ENCODE data around the gene FNDC7.
A peak's percentile ranks its signal among the peaks of the same experiment; 100 is the strongest.
"Not testable (repeated sequence)": the region's sequence is repeated elsewhere in the genome, so short reads cannot be mapped to it uniquely, and the experiment has no call there.

Gene FNDC7

DNA sequence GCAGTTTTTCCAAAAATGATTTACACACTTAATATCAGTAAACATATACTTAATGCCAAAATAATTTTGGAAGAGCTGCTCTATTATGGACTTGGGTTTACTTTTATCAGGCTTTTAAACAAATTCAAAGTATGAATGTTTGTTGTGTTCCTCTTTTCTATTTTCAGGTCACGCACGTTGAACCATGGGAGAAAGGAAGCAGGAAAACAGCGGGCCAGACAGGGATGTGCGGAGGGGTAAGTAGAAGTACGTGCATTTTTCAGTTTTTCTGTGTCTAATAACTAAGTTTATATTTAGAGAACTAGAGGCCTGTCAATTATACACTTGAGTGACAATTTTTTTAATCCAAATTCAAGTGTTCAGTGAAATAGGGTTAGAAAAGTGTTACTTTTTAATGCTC is 17.2 kb upstream of the FNDC7 start:
- no peak for DNase-seq (ENCODE audit: low read depth, low spot score)

DNA sequence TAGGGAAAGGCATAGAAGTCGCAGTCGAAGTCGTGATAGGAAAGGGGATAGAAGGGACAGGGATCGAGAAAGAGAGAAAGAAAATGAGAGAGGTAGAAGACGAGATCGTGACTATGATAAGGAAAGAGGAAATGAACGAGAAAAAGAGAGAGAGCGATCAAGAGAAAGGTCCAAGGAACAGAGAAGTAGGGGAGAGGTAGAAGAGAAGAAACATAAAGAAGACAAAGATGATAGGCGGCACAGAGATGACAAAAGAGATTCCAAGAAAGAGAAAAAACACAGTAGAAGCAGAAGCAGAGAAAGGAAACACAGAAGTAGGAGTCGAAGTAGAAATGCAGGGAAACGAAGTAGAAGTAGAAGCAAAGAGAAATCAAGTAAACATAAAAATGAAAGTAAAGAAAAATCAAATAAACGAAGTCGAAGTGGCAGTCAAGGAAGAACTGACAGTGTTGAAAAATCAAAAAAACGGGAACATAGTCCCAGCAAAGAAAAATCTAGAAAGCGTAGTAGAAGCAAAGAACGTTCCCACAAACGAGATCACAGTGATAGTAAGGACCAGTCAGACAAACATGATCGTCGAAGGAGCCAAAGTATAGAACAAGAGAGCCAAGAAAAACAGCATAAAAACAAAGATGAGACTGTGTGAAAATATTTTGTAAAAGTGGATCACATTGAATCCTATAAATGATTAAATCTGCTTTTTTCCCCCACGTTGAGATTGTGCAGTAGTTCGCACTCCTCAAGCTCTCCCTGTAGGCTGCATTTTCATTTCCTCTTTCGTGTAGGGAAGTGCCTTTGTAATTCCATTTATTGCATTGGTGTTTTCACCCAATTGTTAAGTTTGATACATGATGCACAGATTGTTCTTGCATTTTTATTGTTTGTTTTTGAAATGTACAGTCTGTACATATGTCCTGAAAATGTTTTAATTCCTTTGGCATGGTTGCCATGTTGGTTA is 13.1 kb upstream of the FNDC7 start:
- DNase-seq (ENCODE audit: low read depth, low spot score): no peak

GRCh38 chr1:108701176-108701849 is 11.4 kb upstream of the FNDC7 start:
- DNase-seq (ENCODE audit: low read depth, low spot score): no peak

- not testable (repeated sequence) for DNase-seq (ENCODE audit: low read depth, low spot score)
Measured at GRCh38 chr1:108702109-108702508, 10.6 kb upstream of the FNDC7 start.

- DNase-seq (ENCODE audit: low read depth, low spot score): no peak
Measured at GRCh38 chr1:108703939-108704338, 8.8 kb upstream of the FNDC7 start.

DNA sequence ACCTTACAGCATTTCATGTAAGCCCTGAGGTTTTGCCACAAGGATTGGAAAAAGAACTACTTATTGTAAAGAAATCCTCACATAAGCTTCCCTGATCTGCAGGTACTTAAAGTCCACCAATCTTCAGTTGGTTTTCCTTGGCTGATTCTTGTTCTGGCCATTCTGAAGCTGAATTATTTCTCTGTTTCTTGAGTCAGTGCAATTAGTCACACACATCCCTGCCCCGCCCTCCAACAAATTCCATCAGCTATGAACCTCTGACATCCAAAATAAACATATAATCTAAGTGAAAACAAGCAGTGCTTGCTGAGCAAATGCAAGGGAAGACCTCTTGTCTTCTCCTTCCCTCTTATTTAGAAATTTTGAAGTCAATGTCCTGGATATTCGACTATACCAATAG is 8.2 kb upstream of the FNDC7 start:
- peak; percentile 68 for DNase-seq (ENCODE audit: low read depth, low spot score)

DNA sequence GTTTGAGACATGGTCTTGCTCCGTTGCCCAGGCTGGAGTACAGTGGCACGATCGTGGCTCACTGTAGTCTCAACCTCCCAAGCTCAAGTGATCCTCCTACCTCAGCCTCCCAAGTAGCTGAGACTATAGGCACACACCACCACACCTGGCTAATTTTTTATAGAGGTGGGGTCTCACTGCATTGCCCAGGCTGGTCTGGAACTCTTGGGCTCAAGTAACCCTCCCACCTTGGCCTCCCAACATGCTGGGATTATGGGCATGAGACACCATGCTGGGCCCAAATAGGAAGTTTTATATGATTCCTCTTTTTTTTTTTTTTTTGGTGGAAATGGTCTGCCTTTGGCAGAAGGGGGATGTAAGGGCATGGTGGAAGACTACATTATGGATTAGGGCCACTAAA is 6.1 kb upstream of the FNDC7 start:
- DNase-seq (ENCODE audit: low read depth, low spot score): no peak

- no peak for DNase-seq (ENCODE audit: low read depth, low spot score)
Measured at GRCh38 chr1:108708691-108709660, 3.7 kb upstream of the FNDC7 start.

- peak; percentile 26 for DNase-seq (ENCODE audit: low read depth, low spot score)
Measured at GRCh38 chr1:108715932-108716331, 3.2 kb downstream of the FNDC7 start.

- peak; percentile 49 for DNase-seq (ENCODE audit: low read depth, low spot score)
Measured at GRCh38 chr1:108716437-108717230, 3.9 kb downstream of the FNDC7 start.

GRCh38 chr1:108717774-108718316 is 5.1 kb downstream of the FNDC7 start:
- no peak for DNase-seq (ENCODE audit: low read depth, low spot score)

- DNase-seq (ENCODE audit: low read depth, low spot score): no peak
Measured at GRCh38 chr1:108718927-108719655, 6.4 kb downstream of the FNDC7 start.

DNA sequence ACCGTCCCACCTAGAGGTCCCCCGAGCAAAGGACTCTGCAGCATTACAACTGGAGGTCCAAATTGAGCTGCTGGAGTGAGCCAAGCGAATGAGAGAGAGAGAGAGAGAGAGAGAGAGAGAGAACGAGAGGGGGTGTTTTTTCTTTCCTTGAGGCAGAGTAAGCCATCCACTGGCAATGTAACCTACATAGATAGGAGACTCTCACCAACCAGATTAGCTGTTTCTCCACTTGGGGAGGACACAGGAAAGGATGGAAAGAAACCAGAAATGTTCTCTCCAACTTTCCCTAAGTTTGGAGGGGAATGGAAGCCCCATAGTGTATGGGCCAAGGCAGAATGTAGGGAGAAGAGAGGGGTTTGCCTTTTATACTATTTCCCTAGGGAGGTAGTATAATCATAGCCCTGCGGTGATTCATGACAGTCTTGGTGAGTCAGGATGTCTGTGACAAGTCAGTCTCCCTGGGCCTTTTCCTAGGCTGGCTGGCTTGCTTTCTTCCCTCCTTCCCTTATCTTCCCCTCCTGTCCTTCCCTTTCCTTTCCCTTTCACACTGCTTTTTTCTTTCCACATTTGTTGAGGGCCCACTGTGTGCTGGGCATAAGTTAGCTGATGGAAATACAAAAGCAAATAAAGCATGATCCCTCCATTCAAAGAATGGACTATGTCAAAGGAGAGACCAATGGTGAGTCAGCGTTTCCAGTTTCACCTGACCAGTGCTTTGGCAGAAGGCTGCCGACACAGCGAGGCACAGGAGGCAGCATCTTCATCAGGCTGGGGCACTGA is 7.1 kb downstream of the FNDC7 start:
- peak; percentile 78 for DNase-seq (ENCODE audit: low read depth, low spot score)

DNA sequence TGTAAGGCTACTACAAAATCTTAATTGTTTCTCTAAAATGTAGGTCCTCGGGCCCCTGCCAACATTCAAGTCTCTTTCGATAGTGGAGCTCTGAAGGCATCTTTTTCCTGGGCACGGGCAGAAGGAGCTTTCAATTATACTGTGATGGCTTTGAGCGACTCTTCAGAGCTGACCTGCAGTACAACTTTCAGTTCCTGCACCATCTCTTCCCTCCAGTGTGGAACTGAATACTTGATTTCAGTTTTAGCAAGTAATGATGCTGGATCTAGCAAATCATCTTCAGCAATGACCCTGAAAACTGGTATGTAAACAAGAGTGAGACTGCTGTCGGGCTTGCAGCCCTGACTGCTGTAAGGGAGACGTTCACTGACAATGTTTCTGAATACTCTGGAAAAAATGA is 9.6 kb downstream of the FNDC7 start:
- no peak for DNase-seq (ENCODE audit: low read depth, low spot score)

- DNase-seq (ENCODE audit: low read depth, low spot score): no peak
Measured at GRCh38 chr1:108725906-108726305, 13.2 kb downstream of the FNDC7 start.

GRCh38 chr1:108728327-108728923 is 15.7 kb downstream of the FNDC7 start:
- DNase-seq (ENCODE audit: low read depth, low spot score): no peak

GRCh38 chr1:108729481-108729880 is 16.8 kb downstream of the FNDC7 start:
- no peak for DNase-seq (ENCODE audit: low read depth, low spot score)

- DNase-seq (ENCODE audit: low read depth, low spot score): no peak
Measured at GRCh38 chr1:108732398-108732797, 19.7 kb downstream of the FNDC7 start.
